Pancreas (tissue), 10 donors: Measurements from ENCODE around the gene GAREM2. TPM values are rescaled to one million over a fixed set of nuclear protein-coding genes. Genes with fewer than 3 reads are reported as not detected.
A peak's percentile ranks its signal among the peaks of the same experiment; 100 is the strongest.

ENCODE experiments used
- ATAC-seq, 4 donors: fragments of 200-7000 bp; cut with Tn5 transposase; one replicate each; pipeline versions ENCODE4 v1.8.0 to v1.9.1; 2020; ENCODE audit warnings: mild to moderate bottlenecking in 4 of 4, moderate library complexity in 4 of 4
- DNase-seq, 6 donors: peaks; one replicate each; pipeline ENCODE4 v3.0.0-alpha.2; 2020
- FAIRE-seq: peaks from 2 replicates; lab custom pipeline; 2012; peaks lifted over from hg19 to GRCh38; lab: Jason Lieb, UNC
- H3K27ac ChIP-seq, 4 donors: fragments of 200-600 bp; sonication (generic); 1 replicate in 3 of 4; 2 replicates in 1 of 4; pipeline versions ENCODE4 v1.5.0 to v1.8.0; 2020
- H3K27me3 ChIP-seq, 4 donors: fragments of 200-600 bp; one replicate each; pipeline ENCODE4 v1.8.0; 2021
- H3K36me3 ChIP-seq, 3 donors: fragments of 200-600 bp; sonication (generic) in 1 of 3; one replicate each; pipeline versions ENCODE4 v1.5.0 to v1.8.0; 2020 to 2021
- H3K4me1 ChIP-seq, 3 donors: fragments of 200-600 bp; one replicate each; pipeline ENCODE4 v1.8.0; 2021
- H3K4me3 ChIP-seq, 4 donors: fragments of 200-600 bp; sonication (generic) in 2 of 4; one replicate each; pipeline versions ENCODE4 v1.5.0 to v1.8.0; 2020 to 2021
- H3K9me3 ChIP-seq, 4 donors: fragments of 200-600 bp; one replicate each; pipeline ENCODE4 v1.8.0; 2021
- WGBS, 2 donors: extraction: QIAGEN DNeasy Blood & Tissue Kit; methylation state at CpG; one replicate each; pipeline ENCODE4 v1.1.7; 2013; 5-methylcytosine and 5-hydroxymethylcytosine counted together
- intact Hi-C, 3 donors: fragments of 100-400 bp; cut with DNase I; formaldehyde crosslinking; loops; one replicate each; pipeline versions ENCODE4 v1.11.1 to v1.14.2; 2022
- polyA plus RNA-seq, 2 donors: library from polyadenylated mRNA; stranded (reverse); fragments of 200-250 nt; gene quantifications; one replicate each; pipeline ENCODE4 v1.2.3, GENCODE V29; 2013
- total RNA-seq, 6 donors: library from RNA; stranded (reverse); fragmentation: NEBNext Ultra II Directional in 4 of 6; extraction: Animal tissue kit (Norgen Biotek cat#: 25700) in 4 of 6; gene quantifications; one replicate each; pipeline versions ENCODE4 v1.2.1 to v1.2.4, GENCODE V29; 2021 to 2023
- TF ChIP-seq, protein P1 (sequence below), 4 donors: fragments of 200-600 bp; sonication (generic) in 3 of 4; IDR thresholded peaks; one replicate each; pipeline versions ENCODE4 v1.5.0 to v1.8.0; 2021; ENCODE audit warnings: antibody characterized with exemption in 4 of 4
- donor health status: healthy with polysubstance abuse.
- donor health status: DM: no; HTN: no; CAD: no; lungs with moderate emphysema.
- donor health status: DM: no; HTN: no; CAD: no.
- donor health status: control.
- donor health status: control.
- donor health status: Bipolar disorder and iron deficiency.
- donor health status: DM: yes; HTN: yes; CAD: no.
- donor health status: DM: no; HTN: no; CAD: no.
- donor health status: DM: no; HTN: no; CAD: no.
- donor health status: DM: yes; HTN: yes; CAD: no.

The GAREM2 gene
- total and polyA plus RNA-seq, 8 donors = 1.1 to 4.0 (median 2.1) TPM

DNA sequence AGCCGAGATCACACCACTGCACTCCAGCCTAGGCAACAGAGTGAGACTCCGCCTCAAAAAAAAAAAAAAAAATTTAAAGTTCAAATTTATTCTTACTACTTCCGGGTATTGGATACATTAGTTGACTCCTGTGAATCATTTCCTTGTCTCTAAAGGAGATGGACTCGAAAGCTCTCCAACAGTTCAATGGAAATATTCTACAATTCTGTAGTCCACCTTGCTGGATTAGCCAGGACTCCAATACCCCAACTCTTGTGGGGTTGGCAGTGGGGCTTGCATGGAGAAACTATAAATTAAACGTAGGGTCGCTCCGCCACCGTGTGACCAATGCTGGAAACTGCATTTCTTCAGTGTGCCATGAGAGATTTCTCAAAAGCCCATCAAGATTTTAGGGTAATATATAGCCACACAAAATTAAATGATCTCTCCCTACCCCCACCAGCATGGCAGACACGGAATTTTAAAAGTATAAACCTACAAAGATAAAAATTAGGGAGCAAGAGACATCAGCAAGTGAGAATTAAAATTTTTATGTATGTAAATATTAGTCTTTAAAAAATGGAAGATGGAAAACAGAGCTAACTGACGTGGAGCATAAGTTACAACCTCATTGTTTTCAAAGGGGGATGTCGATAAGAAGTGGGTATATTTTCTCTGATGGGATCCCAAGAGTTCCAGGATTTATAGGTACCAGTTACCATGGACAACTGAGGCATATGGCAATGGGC is 27.8 kb upstream of the GAREM2 start:
- intact Hi-C loops = loop anchor here in 2 of 3 donors (5.0 to 10.0 kb wide), 3 partner anchors 153 to 193 kb away; partner anchors contain the start of gene KIF3C (in 1 of the 2)
- TF ChIP-seq, protein P1, sequence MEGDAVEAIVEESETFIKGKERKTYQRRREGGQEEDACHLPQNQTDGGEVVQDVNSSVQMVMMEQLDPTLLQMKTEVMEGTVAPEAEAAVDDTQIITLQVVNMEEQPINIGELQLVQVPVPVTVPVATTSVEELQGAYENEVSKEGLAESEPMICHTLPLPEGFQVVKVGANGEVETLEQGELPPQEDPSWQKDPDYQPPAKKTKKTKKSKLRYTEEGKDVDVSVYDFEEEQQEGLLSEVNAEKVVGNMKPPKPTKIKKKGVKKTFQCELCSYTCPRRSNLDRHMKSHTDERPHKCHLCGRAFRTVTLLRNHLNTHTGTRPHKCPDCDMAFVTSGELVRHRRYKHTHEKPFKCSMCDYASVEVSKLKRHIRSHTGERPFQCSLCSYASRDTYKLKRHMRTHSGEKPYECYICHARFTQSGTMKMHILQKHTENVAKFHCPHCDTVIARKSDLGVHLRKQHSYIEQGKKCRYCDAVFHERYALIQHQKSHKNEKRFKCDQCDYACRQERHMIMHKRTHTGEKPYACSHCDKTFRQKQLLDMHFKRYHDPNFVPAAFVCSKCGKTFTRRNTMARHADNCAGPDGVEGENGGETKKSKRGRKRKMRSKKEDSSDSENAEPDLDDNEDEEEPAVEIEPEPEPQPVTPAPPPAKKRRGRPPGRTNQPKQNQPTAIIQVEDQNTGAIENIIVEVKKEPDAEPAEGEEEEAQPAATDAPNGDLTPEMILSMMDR (IDR thresholded peaks at IDR 0.05) = peak; percentile 18 to 62 (median 48)
- DNase-seq (peak in 5 of 6 donors; percentile 49 to 71 (median 55)), ATAC-seq (peak; percentile 78 to 93 (median 88)), FAIRE-seq (no peak)
- H3K27ac ChIP-seq = peak overlapping the region in 2 of 4 donors; percentile 58 to 66
- H3K36me3 ChIP-seq = no peaks in the 10 kb centered on the region
- no peaks in the 10 kb centered on the region for H3K27me3 ChIP-seq
- peak overlapping the region in 1 of 4 donors; percentile 15 for H3K4me3 ChIP-seq
- no peaks in the 10 kb centered on the region for H3K9me3 ChIP-seq
- peaks cover 4 to 8% (median 7%) of the 10 kb centered on the region in 3 donors for H3K4me1 ChIP-seq
- WGBS, 2 donors = 14 to 18% methylated on average over 11 of the region's 11 CpGs

GRCh38 chr2:26148501-26148900 is 24.4 kb upstream of the GAREM2 start:
- H3K36me3 ChIP-seq = no peaks in the 10 kb centered on the region
- WGBS, 2 donors = 36 to 38% methylated on average over 2 of the region's 2 CpGs
- H3K4me3 ChIP-seq = no peak overlapping the region
- ATAC-seq = no peak
- no peak overlapping the region for H3K27ac ChIP-seq
- H3K9me3 ChIP-seq = no peaks in the 10 kb centered on the region
- no peak for FAIRE-seq
- peaks cover 4 to 8% (median 7%) of the 10 kb centered on the region in 3 donors for H3K4me1 ChIP-seq
- TF ChIP-seq, protein P1 (IDR thresholded peaks at IDR 0.05) = no peak
- H3K27me3 ChIP-seq = no peaks in the 10 kb centered on the region
- no peak for DNase-seq
- intact Hi-C loops = loop anchor here in 2 of 3 donors (5.0 to 10.0 kb wide), 2 partner anchors 156 to 164 kb away; partner anchors contain the start of gene KIF3C (in 1 of the 2)

GRCh38 chr2:26150243-26150642 is 22.6 kb upstream of the GAREM2 start:
- no peak overlapping the region for H3K4me3 ChIP-seq
- no peaks in the 10 kb centered on the region for H3K36me3 ChIP-seq
- no peaks in the 10 kb centered on the region for H3K4me1 ChIP-seq
- no peaks in the 10 kb centered on the region for H3K9me3 ChIP-seq
- TF ChIP-seq, protein P1 (IDR thresholded peaks at IDR 0.05) = no peak
- no peaks in the 10 kb centered on the region for H3K27me3 ChIP-seq
- FAIRE-seq (no peak), DNase-seq (no peak), ATAC-seq (no peak)
- no peak overlapping the region for H3K27ac ChIP-seq
- intact Hi-C loops = no loop called here
- 71 to 73% methylated on average over 12 of the region's 12 CpGs for WGBS, 2 donors

GRCh38 chr2:26157580-26157979 is 15.3 kb upstream of the GAREM2 start:
- Histone ChIP-seq H3K27ac (no peak overlapping the region), H3K9me3 (no peaks in the 10 kb centered on the region), H3K27me3 (no peaks in the 10 kb centered on the region), H3K4me1 (no peaks in the 10 kb centered on the region), H3K4me3 (no peak overlapping the region), H3K36me3 (no peaks in the 10 kb centered on the region)
- FAIRE-seq = no peak
- DNase-seq = no peak
- 92 to 93% methylated on average over 5 of the region's 5 CpGs for WGBS, 2 donors
- intact Hi-C loops = no loop called here
- no peak for ATAC-seq
- TF ChIP-seq, protein P1 (IDR thresholded peaks at IDR 0.05) = no peak

- H3K4me3 ChIP-seq = no peak overlapping the region
- 87 to 89% methylated on average over 7 of the region's 7 CpGs for WGBS, 2 donors
- no peaks in the 10 kb centered on the region for H3K9me3 ChIP-seq
- ATAC-seq = no peak
- DNase-seq = no peak
- no peaks in the 10 kb centered on the region for H3K4me1 ChIP-seq
- TF ChIP-seq, protein P1 (IDR thresholded peaks at IDR 0.05) = no peak
- no peak overlapping the region for H3K27ac ChIP-seq
- intact Hi-C loops = no loop called here
- no peak for FAIRE-seq
- no peaks in the 10 kb centered on the region for H3K27me3 ChIP-seq
- H3K36me3 ChIP-seq = no peaks in the 10 kb centered on the region
Measured at GRCh38 chr2:26161926-26162325, 11.0 kb upstream of the GAREM2 start.
